ENCODE measurements around the gene TGM2.

TGM2 gene

GRCh38 chr20:38117635-38118034 is 47.4 kb downstream of the TGM2 start:
- Histone ChIP-seq H3K4me1 (ENCODE audit: low read length) (peaks cover 52% of the 10 kb centered on the region), H4K20me1 (ENCODE audit: insufficient read depth, low read length) (no peaks in the 10 kb centered on the region), H3K4me3 (ENCODE audit: low read length) (no peak overlapping the region), H3K27ac (ENCODE audit: low read length) (peak overlapping the region; percentile 39), H2AFZ (ENCODE audit: low read depth, low read length) (peak overlapping the region; percentile 20), H3K9ac (ENCODE audit: low read length) (no peak overlapping the region), H3K27me3 (ENCODE audit: low read depth, low read length) (no peaks in the 10 kb centered on the region), H3K4me2 (ENCODE audit: low read length) (peak overlapping the region; percentile 33), H3K9me3 (ENCODE audit: insufficient read depth, low read length) (no peaks in the 10 kb centered on the region), H3K36me3 (replicated peaks; ENCODE audit: low read depth, low read length) (no peaks in the 10 kb centered on the region), H3K79me2 (ENCODE audit: low read length) (no peaks in the 10 kb centered on the region)
- TF ChIP-seq EZH2phosphoT487 (IDR thresholded peaks at IDR 0.05; ENCODE audit: low read depth) (no peak), CTCF (IDR thresholded peaks at IDR 0.05; ENCODE audit: low read depth, low read length) (no peak)

DNA sequence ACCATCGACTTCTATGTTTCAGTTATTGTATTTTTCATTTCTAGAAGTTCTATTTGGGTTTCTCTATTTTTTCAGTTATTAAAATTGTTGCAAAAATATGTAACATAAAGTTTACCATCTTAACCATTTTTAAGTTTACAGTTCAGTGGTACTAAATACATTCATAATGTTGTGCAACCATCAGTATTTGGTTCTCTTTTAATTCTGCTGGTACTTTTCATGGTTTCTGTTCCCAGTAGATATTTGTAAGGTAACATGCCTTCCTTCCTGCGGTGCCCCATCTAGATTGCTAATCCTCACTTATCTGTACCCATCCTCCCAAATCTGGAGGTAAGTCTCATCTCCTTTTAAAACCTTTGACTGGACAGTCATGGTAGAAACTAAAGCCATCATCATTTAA is 47.9 kb downstream of the TGM2 start:
- Histone ChIP-seq H3K79me2 (ENCODE audit: low read length) (no peaks in the 10 kb centered on the region), H3K4me2 (ENCODE audit: low read length) (peak overlapping the region; percentile 33), H3K4me3 (ENCODE audit: low read length) (0 out of 2 replicates have a peak overlapping the region, but pooled peaks have one; percentile 0), H3K4me1 (ENCODE audit: low read length) (peaks cover 53% of the 10 kb centered on the region), H3K27ac (ENCODE audit: low read length) (peak overlapping the region; percentile 39), H3K27me3 (ENCODE audit: low read depth, low read length) (no peaks in the 10 kb centered on the region), H2AFZ (ENCODE audit: low read depth, low read length) (peak overlapping the region; percentile 20), H3K9me3 (ENCODE audit: insufficient read depth, low read length) (no peaks in the 10 kb centered on the region), H4K20me1 (ENCODE audit: insufficient read depth, low read length) (no peaks in the 10 kb centered on the region), H3K36me3 (replicated peaks; ENCODE audit: low read depth, low read length) (no peaks in the 10 kb centered on the region), H3K9ac (ENCODE audit: low read length) (peak overlapping the region; percentile 3; the same call in 1 of the 2 replicates)
- TF ChIP-seq CTCF (IDR thresholded peaks at IDR 0.05; ENCODE audit: low read depth, low read length) (no peak), EZH2phosphoT487 (IDR thresholded peaks at IDR 0.05; ENCODE audit: low read depth) (no peak)

DNA sequence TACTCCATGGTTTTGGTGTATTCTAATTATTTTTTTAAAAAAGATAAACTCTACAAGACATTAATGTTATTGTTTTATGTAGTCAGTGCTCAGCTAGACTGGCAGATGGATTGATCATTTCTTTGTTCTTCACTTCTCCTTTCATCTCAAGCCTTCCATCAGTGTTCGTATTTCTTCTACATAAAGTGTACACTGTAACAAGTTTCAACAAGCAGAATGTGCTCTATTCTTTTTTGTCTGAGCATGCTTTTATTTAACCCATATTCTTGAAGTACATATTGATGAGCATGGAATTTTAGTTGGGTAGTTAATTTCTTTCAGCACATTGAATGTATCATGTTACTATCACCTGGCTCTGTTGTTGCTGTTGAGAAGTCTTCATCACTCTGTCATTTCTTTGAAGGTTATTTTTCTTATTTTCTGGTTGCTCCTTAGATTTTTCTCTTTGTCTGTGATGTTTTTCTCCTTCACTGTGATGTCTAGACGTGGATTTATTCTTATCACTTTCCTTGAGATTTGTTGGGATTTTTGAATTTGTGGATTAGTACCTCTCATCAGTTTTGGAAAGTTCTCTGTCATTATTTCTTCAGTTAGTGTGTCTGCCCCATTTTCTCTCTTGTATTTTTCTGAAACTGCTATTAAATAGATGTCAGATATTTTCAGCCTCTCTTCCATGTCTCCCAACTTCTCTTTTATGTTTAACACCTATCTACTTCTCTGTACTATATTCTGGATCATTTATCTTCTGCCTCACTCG is 48.5 kb downstream of the TGM2 start:
- Histone ChIP-seq H3K9ac (ENCODE audit: low read length) (peak overlapping the region; percentile 3), H4K20me1 (ENCODE audit: insufficient read depth, low read length) (no peaks in the 10 kb centered on the region), H2AFZ (ENCODE audit: low read depth, low read length) (no peak overlapping the region; the same call in 1 of the 2 replicates), H3K27me3 (ENCODE audit: low read depth, low read length) (no peaks in the 10 kb centered on the region), H3K36me3 (replicated peaks; ENCODE audit: low read depth, low read length) (no peaks in the 10 kb centered on the region), H3K4me2 (ENCODE audit: low read length) (peak overlapping the region; percentile 33), H3K4me3 (ENCODE audit: low read length) (0 out of 2 replicates have a peak overlapping the region, but pooled peaks have one; percentile 0), H3K9me3 (ENCODE audit: insufficient read depth, low read length) (no peaks in the 10 kb centered on the region), H3K27ac (ENCODE audit: low read length) (peak overlapping the region; percentile 39), H3K4me1 (ENCODE audit: low read length) (peaks cover 59% of the 10 kb centered on the region), H3K79me2 (ENCODE audit: low read length) (no peaks in the 10 kb centered on the region)
- TF ChIP-seq CTCF (IDR thresholded peaks at IDR 0.05; ENCODE audit: low read depth, low read length): no peak
- no peak for TF ChIP-seq EZH2phosphoT487 (IDR thresholded peaks at IDR 0.05; ENCODE audit: low read depth)

GRCh38 chr20:38115896-38116295 is 49.2 kb downstream of the TGM2 start:
- H3K4me3 ChIP-seq (ENCODE audit: low read length): no peak overlapping the region
- no peak overlapping the region for H2AFZ ChIP-seq (ENCODE audit: low read depth, low read length)
- no peak for TF ChIP-seq CTCF (IDR thresholded peaks at IDR 0.05; ENCODE audit: low read depth, low read length)
- TF ChIP-seq EZH2phosphoT487 (IDR thresholded peaks at IDR 0.05; ENCODE audit: low read depth): no peak
- peak overlapping the region; percentile 33 for H3K4me2 ChIP-seq (ENCODE audit: low read length)
- no peaks in the 10 kb centered on the region for H3K79me2 ChIP-seq (ENCODE audit: low read length)
- no peaks in the 10 kb centered on the region for H3K36me3 ChIP-seq (replicated peaks; ENCODE audit: low read depth, low read length)
- H3K27ac ChIP-seq (ENCODE audit: low read length): peak overlapping the region; percentile 39
- no peaks in the 10 kb centered on the region for H3K27me3 ChIP-seq (ENCODE audit: low read depth, low read length)
- H4K20me1 ChIP-seq (ENCODE audit: insufficient read depth, low read length): no peaks in the 10 kb centered on the region
- H3K9ac ChIP-seq (ENCODE audit: low read length): no peak overlapping the region
- H3K9me3 ChIP-seq (ENCODE audit: insufficient read depth, low read length): no peaks in the 10 kb centered on the region
- peaks cover 61% of the 10 kb centered on the region for H3K4me1 ChIP-seq (ENCODE audit: low read length)
